K562 (cell line): Measurements from ENCODE around the gene LYAR. TPM values are rescaled to one million over a fixed set of nuclear protein-coding genes. Genes with fewer than 3 reads are reported as not detected.

Experiments
- ATAC-seq: fragments of 200-7000 bp; cut with Tn5 transposase; 3 replicates; pipeline ENCODE4 v1.9.1; 2020; ENCODE audit warnings: moderate library complexity
- BruUV-seq: library from RNA; stranded (reverse); fragments of 400-500 nt; replicated peaks from 2 replicates; lab custom pipeline; 2021; lab: Mats Ljungman, UMichigan
- CTCF ChIA-PET: fragments of 300-600 bp; formaldehyde crosslinking; extraction: SDS; loops from one replicate; lab custom pipeline; 2021; ENCODE audit warnings: low intra/inter-chr PET ratio; lab: Yijun Ruan, JAX
- POLR2A ChIA-PET: fragments of 300-600, 350-650 bp; sonication (Branson Sonifier 250); formaldehyde crosslinking; extraction: SDS; loops from one replicate; lab custom pipeline; 2021; ENCODE audit warnings: antibody characterized with exemption, inconsistent platforms; lab: Yijun Ruan, JAX
- DNase-seq, 4 experiments: peaks; one replicate each; pipeline versions ENCODE4 v3.0.0 to v3.0.0-alpha.2; 2011 to 2018; ENCODE audit warnings: low spot score in 3 of 4, mixed read lengths in 3 of 4; ENCODE audit errors: extremely low read depth in 1 of 4
- FAIRE-seq: peaks from 2 replicates; lab custom pipeline; 2011; peaks lifted over from hg19 to GRCh38; lab: Jason Lieb, UNC
- H2AFZ ChIP-seq: 2 replicates; pipeline ENCODE4 v1.6.0; 2011; ENCODE audit warnings: low read depth, low read length, control low read depth, inconsistent platforms
- H3K27ac ChIP-seq: fragments of 200-600 bp; 3 replicates; pipeline ENCODE4 v1.8.0; 2011; ENCODE audit warnings: low read depth, mild to moderate bottlenecking, control low read depth, inconsistent platforms, low read length, moderate library complexity, mixed read lengths; ENCODE audit errors: extremely low read depth
- H3K27me3 ChIP-seq, 2 experiments: fragments of 300-600 bp in 1 of 2; 2 replicates in 1 of 2; 3 replicates in 1 of 2; pipeline versions ENCODE4 v1.6.0 to v1.8.0; 2011; ENCODE audit warnings: inconsistent platforms in 2 of 2, low read length in 2 of 2, mild to moderate bottlenecking in 1 of 2, mixed read lengths in 1 of 2, moderate library complexity in 1 of 2; ENCODE audit not compliant: control insufficient read depth in 2 of 2, insufficient read depth in 2 of 2
- H3K36me3 ChIP-seq: fragments of 300-600 bp; 3 replicates; pipeline ENCODE4 v1.8.0; 2011; ENCODE audit warnings: mild to moderate bottlenecking, low read length, inconsistent platforms; ENCODE audit not compliant: control insufficient read depth, insufficient read depth
- H3K4me1 ChIP-seq, 2 experiments: fragments of 200-600 bp in 1 of 2; replicated peaks in 1 of 2; 2 replicates in 1 of 2; 3 replicates in 1 of 2; pipeline versions ENCODE4 v1.5.1 to v1.8.0; 2011; ENCODE audit warnings: inconsistent platforms in 2 of 2, low read length in 2 of 2, mild to moderate bottlenecking in 1 of 2, mixed read lengths in 1 of 2, moderate library complexity in 1 of 2; ENCODE audit not compliant: control insufficient read depth in 2 of 2, insufficient read depth in 2 of 2
- H3K4me2 ChIP-seq: 2 replicates; pipeline ENCODE4 v1.6.1; 2011; ENCODE audit warnings: low read length, control low read depth, inconsistent platforms, mixed read lengths; ENCODE audit not compliant: insufficient read depth
- H3K4me3 ChIP-seq: fragments of 200-600 bp; sonication (generic), shearing (Covaris generic); 2 replicates; pipeline ENCODE4 v1.5.1; 2016; ENCODE audit warnings: control low read depth, inconsistent platforms
- H3K79me2 ChIP-seq: fragments of 200-600 bp; 3 replicates; pipeline ENCODE4 v1.8.0; 2011; ENCODE audit warnings: low read length, inconsistent platforms; ENCODE audit not compliant: control insufficient read depth, insufficient read depth
- H3K9ac ChIP-seq, 2 experiments: 2 replicates each; pipeline versions ENCODE4 v1.6.0 to v1.6.1; 2011; ENCODE audit warnings: low read depth in 2 of 2, low read length in 2 of 2, control low read depth in 1 of 2, inconsistent platforms in 1 of 2, mild to moderate bottlenecking in 1 of 2, mixed read lengths in 1 of 2; ENCODE audit not compliant: insufficient read depth in 1 of 2
- H3K9me1 ChIP-seq: one replicate; pipeline ENCODE4 v1.6.0; 2011; ENCODE audit warnings: inconsistent platforms, mild to moderate bottlenecking, low read length, moderate library complexity; ENCODE audit not compliant: control insufficient read depth, insufficient read depth
- H3K9me3 ChIP-seq: replicated peaks from 2 replicates; pipeline ENCODE4 v1.5.1; 2011; ENCODE audit warnings: low read depth, low read length, inconsistent platforms; ENCODE audit not compliant: control insufficient read depth, insufficient read depth
- H4K20me1 ChIP-seq: replicated peaks from 2 replicates; pipeline ENCODE4 v1.6.1; 2011; ENCODE audit warnings: low read length, inconsistent platforms, mixed read lengths; ENCODE audit not compliant: control insufficient read depth, insufficient read depth
- ATF7 ChIP-seq: fragments of 450-650 bp; IDR thresholded peaks from 2 replicates; pipeline ENCODE4 v1.7.1; 2014; ENCODE audit warnings: mild to moderate bottlenecking, moderate library complexity
- BCL6 ChIP-seq: fragments of 250-450 bp; sonication (Bioruptor Pico); IDR thresholded peaks from 2 replicates; pipeline ENCODE4 v1.4.0; 2020
- CXXC5 ChIP-seq: fragments of 250-450 bp; sonication (Bioruptor Pico); IDR thresholded peaks from 2 replicates; pipeline ENCODE4 v1.8.0; 2022; ENCODE audit warnings: inconsistent platforms, mild to moderate bottlenecking, moderate library complexity
- EP400 ChIP-seq: fragments of 450-650 bp; IDR thresholded peaks from 2 replicates; pipeline ENCODE4 v1.6.1; 2017; ENCODE audit warnings: antibody characterized with exemption, mild to moderate bottlenecking, moderate library complexity
- GTF2E2 ChIP-seq: fragments of 200-800 bp; sonication (Bioruptor generic); IDR thresholded peaks from 2 replicates; pipeline ENCODE4 v1.6.1; 2016; ENCODE audit warnings: missing genetic modification characterization, missing compliant biosample characterization
- HSF4 ChIP-seq: fragments of 250-450 bp; sonication (Bioruptor Pico); IDR thresholded peaks from 2 replicates; pipeline ENCODE4 v2.1.2; 2022; ENCODE audit warnings: mild to moderate bottlenecking, moderate library complexity, borderline replicate concordance
- KAT8 ChIP-seq: fragments of 450-650 bp; IDR thresholded peaks from 2 replicates; pipeline ENCODE4 v1.6.1; 2016; ENCODE audit warnings: low read depth, mild to moderate bottlenecking
- LARP7 ChIP-seq: fragments of 450-650 bp; IDR thresholded peaks from 2 replicates; pipeline ENCODE4 v1.6.1; 2016
- NFXL1 ChIP-seq: fragments of 450-650 bp; formaldehyde crosslinking; IDR thresholded peaks from 2 replicates; pipeline ENCODE4 v1.4.0; 2021; ENCODE audit warnings: mild to moderate bottlenecking
- SMAD2 ChIP-seq: fragments of 150-350 bp; IDR thresholded peaks from 2 replicates; pipeline ENCODE4 v1.6.1; 2014; ENCODE audit warnings: low read depth, mild to moderate bottlenecking, low read length
- ZBTB11 ChIP-seq, 3 experiments: fragments of 200-800 bp in 1 of 3; fragments of 250-450 bp in 1 of 3; fragments of 450-650 bp in 1 of 3; sonication (Bioruptor Pico) in 1 of 3; sonication (Bioruptor generic) in 1 of 3; formaldehyde crosslinking in 1 of 3; IDR thresholded peaks; 2 replicates each; pipeline versions ENCODE4 v1.6.1 to v1.8.0; 2016 to 2022; ENCODE audit warnings: mild to moderate bottlenecking in 2 of 3, missing genetic modification characterization in 2 of 3, missing compliant biosample characterization in 1 of 3, moderate library complexity in 1 of 3
- ZFP36 ChIP-seq: fragments of 150-350 bp; IDR thresholded peaks from 2 replicates; pipeline ENCODE4 v1.6.1; 2018; ENCODE audit warnings: low read length, low read depth; ENCODE audit not compliant: partially characterized antibody
- ZFX ChIP-seq: sonication (generic); formaldehyde crosslinking; IDR thresholded peaks from 2 replicates; pipeline ENCODE4 v1.8.0; 2022; ENCODE audit warnings: mild to moderate bottlenecking, missing genetic modification reagents, moderate library complexity
- ZNF347 ChIP-seq: fragments of 450-650 bp; formaldehyde crosslinking; IDR thresholded peaks from 2 replicates; pipeline ENCODE4 v1.4.0; 2020; ENCODE audit warnings: low read depth, mild to moderate bottlenecking, moderate library complexity
- WGBS: fragments of 100-300 bp; shearing (Covaris generic); methylation state at CpG from one replicate; pipeline ENCODE4 v1.1.6; 2016; ENCODE audit warnings: low coverage, mixed read lengths; ENCODE audit not compliant: insufficient coverage; ENCODE audit errors: missing lambda C conversion rate; 5-methylcytosine and 5-hydroxymethylcytosine counted together
- in situ Hi-C: fragments of 300-500 bp; cut with MboI; formaldehyde crosslinking; loops from 4 replicates; pipeline ENCODE4 v1.15.0; 2018; ENCODE audit warnings: inconsistent platforms, mixed read lengths
- intact Hi-C: fragments of 100-400 bp; cut with micrococcal nuclease; formaldehyde crosslinking; loops from 2 replicates; pipeline ENCODE4 v1.14.2; 2022
- polyA plus RNA-seq, 8 experiments: library from polyadenylated mRNA; depleted of rRNA in 4 of 8; stranded (reverse) in 5 of 8; unstranded in 3 of 8; fragments of >200 nt; fragmentation: Nextera tagmentation in 2 of 8; fragmentation: Illumina TruSeq in 1 of 8; extraction: Ambion mirVana in 2 of 8; extraction: Trizol in 1 of 8; gene quantifications; 2 replicates each; pipeline versions ENCODE4 v1.2.1 to v1.2.3, GENCODE V29; 2011 to 2014; ENCODE audit warnings: inconsistent platforms in 1 of 8, missing spikeins in 1 of 8
- total RNA-seq, 7 experiments: library from RNA; depleted of rRNA in 6 of 7; stranded (reverse); fragments of >200 nt in 6 of 7; fragmentation: Illumina TruSeq in 2 of 7; extraction: Trizol in 2 of 7; gene quantifications; 2 replicates each; pipeline versions ENCODE4 v1.2.1 to v1.2.3, GENCODE V29; 2011 to 2021; ENCODE audit warnings: low replicate concordance in 1 of 7
- TF ChIP-seq, protein P1 (sequence below): sonication (generic); formaldehyde crosslinking; IDR thresholded peaks from 2 replicates; pipeline ENCODE4 v1.8.1; 2022; ENCODE audit warnings: missing genetic modification reagents
- TF ChIP-seq, protein P2 (sequence below): sonication (generic); formaldehyde crosslinking; IDR thresholded peaks from 2 replicates; pipeline ENCODE4 v1.8.0; 2022; ENCODE audit warnings: missing genetic modification reagents, mild to moderate bottlenecking, moderate library complexity, borderline replicate concordance

Gene LYAR
- total and polyA plus RNA-seq, 9 of the 15 experiments (the other 6 are each of a cell fraction or from before 2014, with no cell fraction given), result 28.3 to 172 (median 127) TPM

DNA sequence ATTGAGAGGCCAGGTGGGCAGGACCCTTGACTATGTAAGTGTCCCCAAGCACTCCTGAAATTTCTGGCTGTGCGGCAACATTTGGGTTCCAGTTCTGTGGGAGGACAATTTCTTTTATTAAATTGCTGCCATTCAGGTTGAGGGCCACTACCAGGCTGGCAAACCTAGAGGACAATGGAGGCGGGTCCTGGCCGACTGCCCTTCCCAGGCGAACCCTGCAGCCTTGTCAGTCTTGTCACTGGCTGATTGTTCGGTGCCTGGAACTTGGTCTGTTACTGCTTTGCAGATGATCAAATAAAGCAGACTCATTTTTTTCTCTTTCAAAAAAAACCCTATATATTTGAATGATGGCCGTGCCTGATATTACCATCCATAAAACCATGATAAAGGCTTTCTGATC, 35.3 kb downstream of the LYAR start (continued):
- TF ChIP-seq ZBTB11 (CRISPR knock-in tag; IDR thresholded peaks at IDR 0.05) (no peak), NFXL1 (CRISPR knock-in tag) (no peak), ATF7 (no peak)
- TF ChIP-seq, protein P1, sequence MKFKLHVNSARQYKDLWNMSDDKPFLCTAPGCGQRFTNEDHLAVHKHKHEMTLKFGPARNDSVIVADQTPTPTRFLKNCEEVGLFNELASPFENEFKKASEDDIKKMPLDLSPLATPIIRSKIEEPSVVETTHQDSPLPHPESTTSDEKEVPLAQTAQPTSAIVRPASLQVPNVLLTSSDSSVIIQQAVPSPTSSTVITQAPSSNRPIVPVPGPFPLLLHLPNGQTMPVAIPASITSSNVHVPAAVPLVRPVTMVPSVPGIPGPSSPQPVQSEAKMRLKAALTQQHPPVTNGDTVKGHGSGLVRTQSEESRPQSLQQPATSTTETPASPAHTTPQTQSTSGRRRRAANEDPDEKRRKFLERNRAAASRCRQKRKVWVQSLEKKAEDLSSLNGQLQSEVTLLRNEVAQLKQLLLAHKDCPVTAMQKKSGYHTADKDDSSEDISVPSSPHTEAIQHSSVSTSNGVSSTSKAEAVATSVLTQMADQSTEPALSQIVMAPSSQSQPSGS (CRISPR knock-in tag), result no peak

DNA sequence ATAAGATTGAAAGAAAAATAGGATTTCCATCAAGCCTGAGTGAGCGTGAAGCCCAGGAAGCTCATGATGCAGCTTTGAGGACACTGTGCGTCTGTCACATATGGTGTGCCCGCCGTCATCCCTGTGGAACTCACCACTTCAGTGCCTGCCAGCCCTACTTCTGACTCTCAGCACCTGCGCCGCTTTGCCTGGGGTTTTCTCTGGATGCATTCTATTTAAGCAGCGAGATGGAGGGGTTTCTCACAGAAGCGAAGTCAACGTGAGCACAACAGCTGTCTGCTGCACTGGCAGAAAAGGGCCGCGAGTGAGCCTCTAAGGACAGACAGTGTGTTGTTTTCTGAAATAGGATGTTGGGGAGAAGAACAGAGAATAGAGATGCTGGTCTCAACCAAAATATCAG, 35.8 kb downstream of the LYAR start:
- no peaks in the 10 kb centered on the region for H3K36me3 ChIP-seq
- 6% methylated on average over 11 of the region's 11 CpGs for WGBS
- H3K4me2 ChIP-seq, result no peak overlapping the region
- ATAC-seq, result no peak
- no peaks in the 10 kb centered on the region for H3K9me3 ChIP-seq
- H3K4me3 ChIP-seq, result no peak overlapping the region
- BruUV-seq, result no TSS peak
- intact Hi-C loops (loop anchor here (10.0 kb wide), 1 partner anchor 181 kb away; no protein-coding TSS in a partner anchor), in situ Hi-C loops (loop anchor here (5.0 kb wide), 1 partner anchor 83 kb away; no protein-coding TSS in a partner anchor)
- no peak for FAIRE-seq
- no peak overlapping the region for H2AFZ ChIP-seq
- no peaks in the 10 kb centered on the region for H3K79me2 ChIP-seq
- DNase-seq, result no peak
- POLR2A ChIA-PET, result no interaction called here
- H3K27me3 ChIP-seq, result peaks cover 22 to 33% of the 10 kb centered on the region in 2 experiments
- no peak overlapping the region for H3K27ac ChIP-seq
- CTCF ChIA-PET, result no interaction called here
- no peak overlapping the region for H3K9ac ChIP-seq
- H3K9me1 ChIP-seq, result no peaks in the 10 kb centered on the region
- H3K4me1 ChIP-seq, result peaks cover under 1 to 3% of the 10 kb centered on the region in 2 experiments; a peak in 1 of 5 replicates
- TF ChIP-seq CXXC5 (no peak), LARP7 (no peak), GTF2E2 (tag) (no peak), BCL6 (CRISPR knock-in tag) (no peak), SMAD2 (no peak), EP400 (no peak), KAT8 (no peak), ZFP36 (no peak), ZFX (CRISPR knock-in tag) (no peak), ZNF347 (no peak), HSF4 (CRISPR knock-in tag) (no peak)
- TF ChIP-seq, protein P2, sequence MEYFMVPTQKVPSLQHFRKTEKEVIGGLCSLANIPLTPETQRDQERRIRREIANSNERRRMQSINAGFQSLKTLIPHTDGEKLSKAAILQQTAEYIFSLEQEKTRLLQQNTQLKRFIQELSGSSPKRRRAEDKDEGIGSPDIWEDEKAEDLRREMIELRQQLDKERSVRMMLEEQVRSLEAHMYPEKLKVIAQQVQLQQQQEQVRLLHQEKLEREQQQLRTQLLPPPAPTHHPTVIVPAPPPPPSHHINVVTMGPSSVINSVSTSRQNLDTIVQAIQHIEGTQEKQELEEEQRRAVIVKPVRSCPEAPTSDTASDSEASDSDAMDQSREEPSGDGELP (CRISPR knock-in tag), result no peak
- TF ChIP-seq, all 486 proteins: peak for 0
- no peaks in the 10 kb centered on the region for H4K20me1 ChIP-seq
